DMS79 treated with DMSO at 0.1 percent for 48 hours (cell line): ENCODE data around the gene ZNF75A.
"Not testable (repeated sequence)": the region's sequence is repeated elsewhere in the genome, so short reads cannot be mapped to it uniquely, and the experiment has no call there.

Experiments
- DNase-seq: peaks from one replicate; lab custom pipeline; 2025; lab: John Stamatoyannopoulos, UW

The ZNF75A gene

GRCh38 chr16:3305109-3306068, at the start of gene ZNF75A, which contains the start of gene TIGD7:
TSS of gene ZNF75A (plus strand) at chr16:3305497. CDS start at chr16:3308429, 2,932 bp downstream.
TSS of gene TIGD7 (minus strand) at chr16:3305430. CDS start at chr16:3300614, 4,816 bp downstream.
- peak; percentile 84 for DNase-seq

DNA sequence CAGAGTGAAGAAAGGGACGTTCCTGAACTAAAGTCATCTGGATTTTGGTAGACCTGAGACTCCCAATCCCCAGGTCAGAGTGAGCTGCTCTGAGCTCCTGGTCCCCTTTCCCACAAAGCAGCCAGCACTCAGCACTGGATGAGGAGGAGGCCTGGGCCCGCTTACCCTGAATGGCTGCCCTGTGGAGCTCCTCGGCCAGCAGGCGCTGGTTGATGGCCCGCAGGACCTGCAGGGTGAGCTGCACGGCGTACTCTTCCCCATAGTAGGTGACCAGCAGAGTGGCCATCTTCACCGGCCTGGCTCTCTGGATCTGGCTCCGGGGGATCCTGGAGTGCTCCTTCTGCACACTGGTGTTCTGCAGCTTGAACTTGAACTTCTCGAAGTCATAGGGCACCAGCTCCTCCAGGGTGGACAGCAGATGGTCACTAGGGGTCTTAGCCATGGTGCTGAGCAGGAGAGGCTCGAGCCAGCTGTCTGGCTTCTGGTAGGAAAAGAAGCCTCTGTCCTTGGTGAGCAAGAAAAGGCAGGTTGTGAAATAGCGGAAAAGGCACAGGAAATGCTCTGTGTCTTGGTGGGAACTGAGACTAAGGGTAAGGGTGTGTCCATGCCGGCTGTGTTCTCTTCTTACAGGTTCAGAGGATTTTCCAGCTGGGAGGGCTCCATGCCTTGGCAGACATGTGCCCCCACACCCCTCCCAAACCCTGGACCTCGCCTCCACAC, 49.0 kb upstream of the ZNF75A start, which contains the start of gene MEFV:
TSS of gene MEFV (minus strand) at position 488 of the 720 bp plus-strand sequence. CDS start at position 442, 46 bp downstream.
- no peak for DNase-seq

DNA sequence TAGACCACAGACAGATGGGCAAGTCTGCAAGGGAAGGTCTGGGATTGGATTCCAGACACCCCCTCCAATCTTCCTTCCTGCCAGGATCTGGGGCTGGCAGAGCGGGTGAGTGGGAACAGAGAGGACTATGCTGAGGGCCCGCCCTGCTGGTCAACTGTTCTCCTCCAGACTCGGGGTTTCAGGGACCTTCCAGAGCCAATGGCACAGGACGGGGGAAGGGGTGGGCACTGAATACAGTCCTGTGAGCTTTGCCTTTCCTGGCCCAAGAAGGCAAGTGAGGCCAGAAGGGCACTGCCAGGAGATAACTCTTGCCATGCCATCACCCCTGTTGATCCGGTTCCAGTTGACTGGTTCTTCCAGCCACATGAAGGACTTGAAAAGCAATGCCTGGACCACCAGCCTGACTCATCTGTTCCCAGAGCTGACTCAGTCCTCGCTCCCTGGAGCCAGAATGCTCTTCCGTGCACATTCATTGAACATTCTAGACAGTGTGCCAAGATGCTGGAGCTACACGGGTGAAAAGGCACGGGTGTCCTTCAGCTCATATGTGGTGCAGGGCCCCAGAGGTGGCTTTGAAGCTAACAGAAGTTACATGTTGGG, 48.3 kb upstream of the ZNF75A start:
- no peak for DNase-seq

GRCh38 chr16:3259836-3260235, 45.5 kb upstream of the ZNF75A start:
- no peak for DNase-seq

DNA sequence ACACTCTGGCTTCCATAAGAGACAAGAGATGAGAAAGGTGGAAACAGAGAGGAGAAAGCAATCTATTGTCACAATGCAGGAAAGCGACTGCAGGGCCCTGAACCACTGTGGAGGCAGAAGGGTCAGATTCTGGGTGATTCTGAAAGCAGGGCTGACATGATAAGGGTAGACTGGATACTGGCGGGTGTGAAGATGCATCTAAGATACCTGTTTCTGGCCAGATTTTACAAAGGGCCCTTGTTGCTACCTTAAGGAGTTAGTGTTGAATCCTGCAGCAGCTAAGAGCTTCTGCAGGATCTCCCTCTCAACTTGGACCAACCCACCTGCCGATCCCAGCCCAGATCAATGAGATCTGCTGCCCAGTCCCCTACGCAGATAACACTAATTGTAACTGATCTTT, 42.8 kb upstream of the ZNF75A start:
- no peak for DNase-seq

DNA sequence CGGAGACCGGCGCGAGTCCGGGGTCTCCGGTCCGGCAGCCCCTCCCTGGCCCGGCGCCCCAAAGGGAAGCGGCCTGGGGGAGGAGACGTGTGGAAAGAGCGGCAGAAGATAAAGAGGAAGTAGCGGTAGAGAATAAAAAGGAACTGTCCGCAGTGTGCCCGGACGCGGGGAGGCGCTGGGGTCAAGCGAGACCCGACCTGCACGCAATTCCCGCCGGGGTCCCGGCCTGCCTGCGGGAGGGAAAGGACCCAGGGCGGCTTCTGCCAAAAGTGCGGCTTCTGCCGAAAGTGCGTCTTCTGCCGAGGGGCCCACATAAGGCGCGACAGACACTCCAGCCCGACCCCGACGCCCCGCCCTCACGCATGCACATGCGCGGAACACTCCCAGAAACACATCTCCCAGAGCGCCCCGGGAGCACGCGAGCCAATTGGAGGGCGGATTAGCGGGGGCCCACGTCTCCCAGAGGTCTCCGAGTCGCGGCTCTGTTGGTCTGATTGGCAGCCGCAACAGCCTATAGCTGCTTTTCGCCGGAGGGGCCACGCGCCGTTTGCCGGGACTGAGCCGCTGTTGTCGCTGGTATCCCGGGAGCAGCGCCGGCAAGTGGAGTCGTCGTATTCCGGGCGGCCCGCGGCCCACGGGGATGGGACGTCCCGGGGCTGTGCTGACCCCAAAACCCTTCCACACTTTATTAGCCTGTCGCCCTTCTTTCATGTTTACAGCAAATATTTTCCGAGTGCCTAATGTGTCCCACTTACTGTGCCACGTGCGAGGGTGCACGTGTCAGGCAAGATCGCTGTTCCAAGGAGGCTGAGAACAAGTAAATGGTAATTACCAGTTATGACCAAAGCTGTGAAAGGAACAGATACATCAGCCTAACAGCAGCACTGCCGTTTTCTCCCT, 40.9 kb upstream of the ZNF75A start:
- DNase-seq = peak; percentile 94

GRCh38 chr16:3266873-3267537, 38.3 kb upstream of the ZNF75A start:
- DNase-seq = no peak

DNA sequence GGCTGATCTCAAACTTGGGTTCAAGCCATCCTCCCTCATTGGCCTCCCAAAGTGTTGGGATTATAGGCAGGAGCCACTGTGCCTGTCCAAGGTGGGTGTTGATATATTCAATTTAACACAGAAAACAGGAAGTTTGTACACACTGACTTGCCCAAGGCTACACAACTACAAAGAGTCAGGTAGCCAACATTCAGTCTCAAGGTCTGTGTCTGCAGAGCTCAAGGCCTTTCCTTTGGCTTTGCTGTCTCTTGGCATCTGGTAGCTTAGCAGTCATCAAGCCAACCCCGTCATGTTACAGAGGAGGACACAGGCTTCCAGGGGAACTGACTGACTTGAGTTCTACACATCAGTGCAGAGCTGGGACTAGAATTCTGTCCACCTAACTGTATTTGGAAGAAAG, 37.0 kb upstream of the ZNF75A start:
- no peak for DNase-seq

- DNase-seq = not testable (repeated sequence)
These were observed 34.6 kb upstream of the ZNF75A start for GRCh38 chr16:3270718-3271117.

- DNase-seq = not testable (repeated sequence)
These were observed 34.0 kb upstream of the ZNF75A start for GRCh38 chr16:3271281-3271680.

DNA sequence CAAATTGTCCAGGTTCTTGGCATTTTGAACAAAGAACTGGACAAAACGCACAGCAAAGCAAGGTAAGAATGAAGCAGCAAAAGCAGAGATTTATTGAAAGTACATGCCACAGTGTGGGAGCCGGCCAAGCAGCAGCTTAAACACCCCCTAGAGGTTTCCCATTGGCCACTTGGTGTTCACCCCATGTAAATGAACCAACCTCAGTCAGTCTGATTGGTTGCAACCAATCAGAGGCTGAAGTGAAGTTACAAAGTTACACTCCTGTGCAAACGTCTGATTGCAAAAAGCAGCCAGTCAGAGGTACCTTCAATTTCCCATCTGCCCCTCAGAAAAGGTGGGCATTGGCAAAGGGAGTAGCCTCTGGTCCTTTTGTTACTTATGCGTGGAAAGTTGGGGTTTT, 30.8 kb upstream of the ZNF75A start:
- no peak for DNase-seq

DNA sequence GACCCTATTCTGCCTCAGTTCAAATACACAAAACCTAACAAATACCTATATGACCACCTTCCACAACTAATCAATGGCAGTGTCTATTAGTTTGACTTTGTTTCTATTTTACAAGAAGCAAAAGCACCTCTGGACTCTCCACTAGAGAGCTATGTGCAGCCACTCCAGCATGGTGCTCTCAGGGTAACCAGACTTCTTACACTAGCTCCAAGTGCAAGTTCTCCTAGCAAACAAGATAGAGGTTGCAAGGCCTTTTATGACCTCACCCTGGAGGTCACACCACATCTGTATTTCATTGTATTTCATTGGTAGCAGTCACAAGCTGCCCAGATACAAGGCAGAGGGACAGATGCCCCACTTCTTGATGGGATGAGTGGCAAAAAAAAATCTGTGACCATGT, 30.4 kb upstream of the ZNF75A start:
- no peak for DNase-seq

- DNase-seq = no peak
These were observed 28.6 kb upstream of the ZNF75A start for GRCh38 chr16:3276679-3277078.

DNA sequence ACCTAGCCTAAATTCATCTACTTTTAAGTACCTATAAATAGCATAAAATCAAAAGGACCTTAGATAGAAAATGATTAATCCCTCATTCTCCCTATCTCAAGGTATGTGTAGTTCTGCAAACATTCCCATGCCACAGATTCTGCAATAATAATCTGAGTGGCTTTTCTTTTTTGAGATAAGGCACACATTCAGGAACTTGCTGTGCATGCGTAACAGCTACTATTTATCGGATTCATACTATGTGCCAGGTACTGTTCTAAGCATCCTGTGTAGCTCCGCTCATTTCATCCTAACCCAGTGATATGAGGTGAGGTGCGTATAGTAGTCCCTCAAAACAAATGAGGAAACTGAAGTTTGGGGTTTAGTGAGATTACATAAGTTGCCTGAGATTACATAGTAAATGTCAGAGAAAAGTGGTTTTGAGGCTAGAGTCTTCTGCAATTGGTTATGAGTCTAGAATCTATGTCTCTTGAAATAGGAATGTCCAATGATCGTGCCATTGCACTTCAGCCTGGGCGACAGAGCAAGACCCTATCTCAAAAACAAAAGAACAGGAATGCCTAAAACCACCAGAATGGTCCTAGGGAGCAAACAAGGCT, 24.0 kb upstream of the ZNF75A start:
- DNase-seq = no peak

DNA sequence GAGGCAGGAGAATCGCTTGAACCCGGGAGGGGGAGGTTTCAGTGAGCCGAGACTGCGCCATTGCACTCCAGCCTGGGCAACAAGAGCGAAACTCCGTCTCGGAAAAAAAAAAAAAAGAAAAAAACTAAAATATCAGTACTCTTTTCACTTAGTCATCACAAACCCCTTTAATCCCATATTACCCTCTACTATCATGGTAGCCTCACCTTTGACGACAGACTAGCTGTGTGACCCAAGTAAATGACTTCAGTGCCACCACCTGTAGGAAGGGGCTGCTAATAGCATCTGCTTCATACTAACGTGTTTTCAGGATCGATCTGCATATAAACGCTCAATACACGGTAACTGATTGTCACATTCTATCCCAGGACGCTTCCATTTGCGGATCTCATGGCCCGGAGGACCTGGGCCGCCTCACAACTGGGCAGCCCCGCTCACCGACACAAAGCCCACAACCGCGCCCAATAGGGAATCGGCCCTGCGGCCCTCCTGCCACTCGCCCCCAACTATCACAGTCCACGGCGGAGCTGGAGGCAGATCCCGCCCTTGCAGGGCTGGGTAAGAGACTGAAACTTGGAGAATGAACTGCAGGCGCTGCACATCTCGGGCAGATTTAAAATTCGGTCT, 23.1 kb upstream of the ZNF75A start:
- DNase-seq = peak; percentile 81

GRCh38 chr16:3282730-3283542, 22.4 kb upstream of the ZNF75A start, which contains the start of gene ZNF263:
TSS of gene ZNF263 (plus strand) at chr16:3283491. CDS start at chr16:3283819, 328 bp downstream.
- DNase-seq = peak; percentile 96

DNA sequence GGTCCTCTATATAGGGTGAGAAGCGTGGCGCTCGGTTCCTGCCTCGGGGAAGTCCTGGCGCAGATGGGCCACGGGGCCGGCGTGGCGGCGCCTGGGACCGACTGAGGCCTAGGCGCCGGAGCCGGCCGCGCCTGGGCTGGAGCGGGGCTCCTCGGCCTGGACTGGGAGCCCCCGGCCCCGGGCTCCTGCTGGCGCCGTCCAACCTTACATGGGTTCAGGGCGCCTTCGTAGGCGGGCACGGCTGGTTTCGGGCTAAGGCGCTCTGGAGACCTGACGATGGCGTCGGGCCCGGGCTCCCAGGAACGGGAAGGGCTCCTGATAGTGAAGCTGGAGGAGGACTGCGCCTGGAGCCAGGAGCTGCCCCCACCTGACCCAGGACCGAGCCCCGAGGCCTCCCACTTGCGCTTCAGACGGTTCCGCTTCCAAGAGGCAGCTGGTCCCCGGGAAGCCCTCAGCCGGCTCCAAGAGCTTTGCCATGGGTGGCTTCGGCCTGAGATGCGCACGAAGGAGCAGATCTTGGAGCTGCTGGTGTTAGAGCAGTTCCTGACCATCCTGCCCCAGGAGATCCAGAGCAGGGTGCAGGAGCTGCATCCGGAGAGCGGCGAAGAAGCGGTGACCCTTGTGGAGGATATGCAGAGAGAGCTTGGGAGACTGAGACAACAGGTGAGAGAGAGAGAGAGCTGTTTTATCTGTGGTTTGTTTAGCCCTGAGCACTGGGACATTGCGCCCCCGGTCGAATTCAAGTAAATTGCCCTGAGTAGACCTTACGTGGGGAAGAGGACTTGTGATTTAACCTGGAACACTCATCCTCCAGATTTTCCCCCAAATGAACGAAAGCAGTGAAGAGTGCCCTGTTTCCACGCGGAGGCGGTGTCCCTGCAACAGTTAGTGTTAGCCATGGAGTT, 21.5 kb upstream of the ZNF75A start:
- no peak for DNase-seq

- DNase-seq = no peak
These were observed 20.2 kb upstream of the ZNF75A start for GRCh38 chr16:3285131-3285530.
